ENCODE measurements around the gene SIGMAR1.
"Not testable (repeated sequence)": the region's sequence is repeated elsewhere in the genome, so short reads cannot be mapped to it uniquely, and the experiment has no call there.

Gene SIGMAR1

GRCh38 chr9:34654323-34655051 lies 16.9 kb upstream of the SIGMAR1 start:
- DNase-seq (ENCODE audit: low spot score), result peak; percentile 77

GRCh38 chr9:34653151-34654072 lies 15.8 kb upstream of the SIGMAR1 start:
- peak; percentile 61 for DNase-seq (ENCODE audit: low spot score)

DNA sequence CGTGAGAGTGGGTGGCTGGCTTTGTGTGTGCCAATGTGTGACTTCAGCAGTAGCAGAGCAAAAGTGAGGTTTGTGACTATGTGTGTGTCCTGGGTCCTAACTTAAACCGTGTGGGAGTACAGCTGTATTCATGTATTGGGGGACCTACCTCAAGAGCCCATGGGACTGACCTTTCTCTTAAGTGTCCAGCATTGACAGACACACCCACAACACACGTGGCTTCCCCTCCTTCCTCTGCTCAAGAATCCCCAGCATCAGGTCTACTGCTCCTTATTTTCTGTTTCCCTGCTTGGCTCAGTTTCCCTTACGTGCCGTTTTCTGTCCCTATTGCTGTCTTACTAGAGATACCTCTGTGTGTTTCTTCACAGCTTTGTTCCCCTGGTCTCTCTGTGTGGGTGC lies 15.0 kb upstream of the SIGMAR1 start:
- DNase-seq (ENCODE audit: low spot score), result no peak

DNA sequence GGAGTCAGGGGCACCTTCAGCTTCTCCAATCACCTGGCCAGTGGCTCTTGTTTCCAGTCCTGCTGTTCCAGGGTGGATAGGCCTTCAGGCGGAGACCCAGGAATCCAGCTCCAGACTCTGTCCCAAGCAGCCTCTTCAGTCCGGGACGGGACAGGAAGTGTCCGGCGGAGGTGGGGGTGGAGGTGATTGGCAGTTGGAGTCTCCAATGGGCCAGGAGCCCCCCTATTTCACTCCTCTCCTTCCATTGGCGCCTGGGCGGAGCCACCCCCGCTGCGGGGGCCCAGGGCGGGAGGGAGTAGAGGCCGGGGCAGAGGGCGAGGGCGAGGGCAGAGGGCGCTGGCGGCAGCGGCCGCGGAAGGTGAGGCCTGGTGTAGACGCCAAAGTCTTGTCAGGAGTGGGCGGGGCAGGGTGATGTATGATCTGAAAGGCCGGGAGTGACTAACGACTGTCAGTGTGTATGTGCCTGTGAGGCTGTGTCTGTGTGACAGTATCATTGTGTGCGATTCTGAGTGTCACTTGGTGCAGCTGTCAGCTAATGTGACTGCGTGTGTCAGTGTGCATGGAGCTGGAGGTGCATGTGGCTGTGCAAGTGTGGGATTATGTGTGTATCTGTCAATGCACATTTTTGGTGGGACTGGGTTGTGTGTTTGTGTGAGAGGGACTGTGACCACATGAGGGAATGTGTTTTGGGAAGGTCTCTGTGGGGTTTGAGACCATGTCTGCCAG lies 14.5 kb upstream of the SIGMAR1 start, which contains the start of gene IL11RA:
IL11RA (plus strand) TSS at position 310 of the 726 bp plus-strand sequence. CDS start 3,033 bp downstream, outside the sequence.
- DNase-seq (ENCODE audit: low spot score), result peak; percentile 95

GRCh38 chr9:34651321-34651720 lies 13.7 kb upstream of the SIGMAR1 start:
- no peak for DNase-seq (ENCODE audit: low spot score)

DNA sequence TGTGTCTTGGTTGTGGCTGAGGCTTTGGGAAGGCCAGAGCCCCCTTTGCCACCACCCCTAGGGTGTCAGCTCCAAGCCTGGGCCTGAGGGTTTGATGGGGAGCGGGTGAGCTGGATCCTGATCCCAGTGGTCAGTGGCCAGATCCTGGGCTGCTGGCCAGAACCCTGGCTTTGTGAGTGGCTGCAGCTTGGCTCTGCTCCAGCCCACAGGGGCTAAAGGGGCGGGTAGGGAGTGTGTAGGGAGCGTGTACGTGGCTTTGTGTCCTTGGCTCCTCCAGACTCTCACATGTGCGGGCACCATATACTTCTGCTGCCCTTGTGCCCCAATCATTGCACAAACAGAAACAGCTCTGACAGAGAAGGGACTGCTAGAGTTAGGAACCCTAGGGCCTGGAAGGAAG lies 13.2 kb upstream of the SIGMAR1 start:
- DNase-seq (ENCODE audit: low spot score), result no peak

DNA sequence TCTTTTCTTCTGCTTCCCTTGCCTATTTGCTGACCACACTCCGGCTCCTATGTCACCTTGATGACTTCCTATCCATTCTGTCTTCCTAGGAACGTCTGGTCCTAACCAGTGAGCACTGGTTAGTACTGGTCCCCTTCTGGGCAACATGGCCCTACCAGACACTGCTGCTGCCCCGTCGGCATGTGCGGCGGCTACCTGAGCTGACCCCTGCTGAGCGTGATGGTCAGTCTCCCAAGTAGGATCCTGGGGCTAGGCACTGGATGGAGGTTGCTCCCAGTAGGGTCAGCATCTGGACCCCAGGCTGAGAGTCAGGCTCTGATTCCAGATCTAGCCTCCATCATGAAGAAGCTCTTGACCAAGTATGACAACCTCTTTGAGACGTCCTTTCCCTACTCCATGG lies 11.1 kb upstream of the SIGMAR1 start:
- DNase-seq (ENCODE audit: low spot score), result no peak

GRCh38 chr9:34647651-34648050 lies 10.1 kb upstream of the SIGMAR1 start:
- DNase-seq (ENCODE audit: low spot score), result no peak

DNA sequence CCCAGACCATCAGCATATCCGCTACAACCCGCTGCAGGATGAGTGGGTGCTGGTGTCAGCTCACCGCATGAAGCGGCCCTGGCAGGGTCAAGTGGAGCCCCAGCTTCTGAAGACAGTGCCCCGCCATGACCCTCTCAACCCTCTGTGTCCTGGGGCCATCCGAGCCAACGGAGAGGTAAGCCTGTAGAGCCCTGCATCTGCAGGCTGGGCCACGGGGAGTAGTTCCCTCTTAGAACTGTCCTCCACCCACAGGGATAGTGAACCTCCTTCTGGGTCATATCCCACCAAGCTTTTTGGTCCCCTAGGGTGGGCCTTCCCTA lies 9.5 kb upstream of the SIGMAR1 start:
- DNase-seq (ENCODE audit: low spot score), result no peak

- DNase-seq (ENCODE audit: low spot score), result peak; percentile 92
These were observed 8.9 kb upstream of the SIGMAR1 start, which contains the start of gene GALT for GRCh38 chr9:34646211-34647083. TSS of gene GALT (plus strand) at chr9:34646675. CDS start at chr9:34646705, 30 bp downstream.

GRCh38 chr9:34644766-34645314 lies 7.3 kb upstream of the SIGMAR1 start:
- no peak for DNase-seq (ENCODE audit: low spot score)

DNA sequence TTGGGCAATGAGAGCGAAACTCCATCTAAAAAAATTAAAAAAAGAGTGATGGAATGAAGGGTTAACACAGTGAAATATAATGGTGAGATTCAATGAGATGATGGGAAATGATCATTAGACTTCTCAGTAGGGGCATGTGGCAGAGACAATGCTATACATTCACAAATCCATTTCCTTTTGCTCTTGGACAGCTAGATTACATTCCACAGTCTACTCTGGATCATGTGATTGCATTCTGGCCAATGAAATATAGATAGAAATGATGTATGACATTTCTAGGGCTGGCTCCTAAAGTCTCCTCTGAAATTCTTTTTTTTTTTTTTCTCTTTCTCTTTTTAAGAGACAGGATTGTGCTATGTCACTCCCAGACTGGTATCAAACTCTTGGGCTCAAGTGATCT lies 5.1 kb upstream of the SIGMAR1 start:
- DNase-seq (ENCODE audit: low spot score), result no peak

GRCh38 chr9:34639322-34639721 lies 1.7 kb upstream of the SIGMAR1 start:
- not testable (repeated sequence) for DNase-seq (ENCODE audit: low spot score)

DNA sequence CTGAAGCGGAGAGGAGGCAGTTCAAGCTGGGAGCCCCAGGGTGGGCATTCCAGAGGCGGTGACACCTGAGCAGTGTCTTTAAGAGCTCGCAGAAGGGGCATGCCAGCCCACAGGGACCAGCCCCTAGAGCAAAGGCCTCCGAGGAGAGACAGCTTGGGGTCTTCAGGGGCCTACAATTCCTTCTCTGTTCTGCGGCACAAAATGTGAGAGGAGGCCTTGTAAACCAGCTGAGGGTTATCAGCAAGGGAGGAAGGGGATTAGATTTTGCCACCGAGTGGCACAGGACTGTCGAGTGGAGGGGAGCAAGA lies 505 bp upstream of the SIGMAR1 start:
- no peak for DNase-seq (ENCODE audit: low spot score)

- no peak for DNase-seq (ENCODE audit: low spot score)
These were observed 714 bp downstream of the SIGMAR1 start for GRCh38 chr9:34636791-34637355.

- DNase-seq (ENCODE audit: low spot score), result no peak
These were observed 2.0 kb downstream of the SIGMAR1 start for GRCh38 chr9:34635556-34635955.

GRCh38 chr9:34634551-34635248 lies 2.9 kb downstream of the SIGMAR1 start:
- DNase-seq (ENCODE audit: low spot score), result no peak

DNA sequence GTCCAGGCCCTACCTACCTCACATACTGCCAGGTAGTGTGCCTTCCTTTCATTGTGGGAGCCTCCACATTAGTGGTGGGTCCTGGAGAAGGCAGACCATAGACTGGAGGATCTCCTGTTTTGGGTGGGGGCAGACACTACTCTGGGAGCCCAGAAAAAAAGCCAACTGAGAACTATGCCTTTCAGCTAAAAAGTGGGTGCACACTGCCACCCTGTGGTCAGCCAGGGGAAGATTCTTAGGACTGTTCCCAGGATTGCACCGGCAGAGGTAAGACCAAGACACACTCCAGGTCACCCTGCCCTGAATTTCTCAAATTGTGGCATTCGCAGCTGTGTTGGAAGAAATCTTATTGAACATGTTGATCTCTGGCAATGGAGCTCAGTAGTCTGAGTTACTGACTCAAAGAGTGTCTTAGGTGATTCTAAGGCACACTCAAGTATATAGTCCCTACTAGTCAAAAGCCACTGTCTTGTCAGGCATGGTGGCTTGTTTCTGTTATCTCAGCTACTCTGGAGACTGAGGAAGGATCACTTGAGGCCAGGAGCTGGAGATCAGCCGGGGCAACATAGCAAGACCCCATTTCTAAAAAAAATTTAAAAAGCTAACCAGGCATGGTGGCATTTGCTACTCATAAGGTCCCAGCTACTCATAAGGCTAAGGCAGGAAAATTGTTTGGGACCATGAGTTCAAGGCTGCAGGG lies 3.6 kb downstream of the SIGMAR1 start:
- DNase-seq (ENCODE audit: low spot score), result peak; percentile 81

GRCh38 chr9:34633166-34633565 lies 4.4 kb downstream of the SIGMAR1 start:
- DNase-seq (ENCODE audit: low spot score), result no peak
